ENCODE results near the gene ERI3.

ERI3 gene

GRCh38 chr1:44266400-44267344 lies 88.4 kb downstream of the ERI3 start:
- H3K27me3 ChIP-seq (ENCODE audit: insufficient read depth, poor library complexity, severe bottlenecking) = no peaks in the 10 kb centered on the region
- no peak overlapping the region for H3K4me3 ChIP-seq (replicated peaks; ENCODE audit: insufficient read depth, low read length)
- no peak overlapping the region for H3K27ac ChIP-seq (replicated peaks)
- DNase-seq (ENCODE audit: low read depth in 1 of 2, low spot score in 1 of 2) = no peak
- TF ChIP-seq POLR2AphosphoS5 (IDR thresholded peaks at IDR 0.05; ENCODE audit: low read depth) = no peak
- no peak for TF ChIP-seq REST (IDR thresholded peaks at IDR 0.05; ENCODE audit: insufficient replicate concordance, low read depth)
- TF ChIP-seq CTCF (IDR thresholded peaks at IDR 0.05; ENCODE audit: insufficient read depth, low read length) = no peak
- TF ChIP-seq GABPA (IDR thresholded peaks at IDR 0.05; ENCODE audit: low read depth) = no peak
- no peak for TF ChIP-seq SPI1 (IDR thresholded peaks at IDR 0.05; ENCODE audit: borderline replicate concordance, low read depth)

- Histone ChIP-seq H3K4me3 (replicated peaks; ENCODE audit: insufficient read depth, low read length) (no peak overlapping the region), H3K27ac (replicated peaks) (no peak overlapping the region), H3K27me3 (ENCODE audit: insufficient read depth, poor library complexity, severe bottlenecking) (no peaks in the 10 kb centered on the region)
- DNase-seq (ENCODE audit: low read depth in 1 of 2, low spot score in 1 of 2) = no peak
- TF ChIP-seq SPI1 (IDR thresholded peaks at IDR 0.05; ENCODE audit: borderline replicate concordance, low read depth) = no peak
- no peak for TF ChIP-seq REST (IDR thresholded peaks at IDR 0.05; ENCODE audit: insufficient replicate concordance, low read depth)
- TF ChIP-seq GABPA (IDR thresholded peaks at IDR 0.05; ENCODE audit: low read depth) = no peak
- no peak for TF ChIP-seq CTCF (IDR thresholded peaks at IDR 0.05; ENCODE audit: insufficient read depth, low read length)
Measured at GRCh38 chr1:44265656-44266358, 89.2 kb downstream of the ERI3 start.

- Histone ChIP-seq H3K27ac (replicated peaks) (no peak overlapping the region), H3K4me3 (replicated peaks; ENCODE audit: insufficient read depth, low read length) (no peak overlapping the region), H3K27me3 (ENCODE audit: insufficient read depth, poor library complexity, severe bottlenecking) (no peaks in the 10 kb centered on the region)
- TF ChIP-seq GABPA (IDR thresholded peaks at IDR 0.05; ENCODE audit: low read depth) = no peak
- TF ChIP-seq SPI1 (IDR thresholded peaks at IDR 0.05; ENCODE audit: borderline replicate concordance, low read depth) = no peak
- TF ChIP-seq REST (IDR thresholded peaks at IDR 0.05; ENCODE audit: insufficient replicate concordance, low read depth) = no peak
- DNase-seq (ENCODE audit: low read depth in 1 of 2, low spot score in 1 of 2) = no peak
Measured at GRCh38 chr1:44264451-44264771, 90.6 kb downstream of the ERI3 start.
